ENCODE measurements around the gene KCNF1. TPM values are rescaled to one million over a fixed set of nuclear protein-coding genes. Genes with fewer than 3 reads are reported as not detected.

Gene KCNF1
- total RNA-seq, 1 experiment from 2014 or later = 0.14 TPM

DNA sequence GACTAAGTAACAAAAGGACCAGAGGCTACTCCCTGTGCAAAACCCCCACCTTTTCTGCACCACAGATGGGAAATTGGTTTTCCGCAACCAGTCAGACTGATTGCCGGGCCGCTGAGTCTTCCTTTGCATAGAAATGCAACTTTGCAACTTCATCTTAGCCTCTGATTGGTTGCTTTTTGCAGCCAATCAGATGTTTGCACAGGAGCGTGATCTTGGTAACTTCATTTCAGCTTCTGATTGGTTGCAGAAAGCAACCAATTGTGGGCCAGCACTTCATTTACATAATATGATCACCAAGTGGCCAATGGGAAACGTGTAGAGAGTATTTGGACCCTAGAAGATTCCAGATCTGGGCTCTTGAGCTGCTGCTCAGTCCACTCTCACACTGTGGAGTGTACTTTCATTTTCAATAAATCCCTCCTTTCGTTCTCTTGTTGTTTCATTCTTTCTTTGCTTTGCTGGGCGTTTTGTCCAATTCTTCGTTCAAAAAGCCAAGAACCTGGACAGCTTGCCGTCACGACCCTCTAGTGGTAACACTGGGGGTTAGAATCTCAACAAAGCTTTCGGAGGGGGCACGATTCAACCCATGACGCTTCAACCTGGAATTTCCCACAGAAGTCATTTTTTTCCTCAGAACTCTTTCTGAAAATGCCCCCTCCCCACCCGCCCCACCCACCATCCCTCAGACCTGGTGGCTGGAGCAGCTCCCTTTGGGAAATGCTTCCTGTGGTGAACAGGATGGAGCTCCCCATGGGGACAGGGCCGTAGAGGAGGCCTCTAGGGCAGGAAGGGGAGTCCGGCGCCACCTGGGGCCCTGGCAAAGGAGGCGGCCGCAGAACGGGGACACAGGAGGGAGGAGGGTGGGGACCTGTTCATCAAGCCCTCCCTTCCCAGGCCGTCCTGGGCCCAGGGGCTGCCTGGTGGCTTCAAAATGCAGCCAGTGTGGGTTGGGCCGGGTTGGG, 31.8 kb upstream of the KCNF1 start:
- no peak for DNase-seq (ENCODE audit: low read depth)

DNA sequence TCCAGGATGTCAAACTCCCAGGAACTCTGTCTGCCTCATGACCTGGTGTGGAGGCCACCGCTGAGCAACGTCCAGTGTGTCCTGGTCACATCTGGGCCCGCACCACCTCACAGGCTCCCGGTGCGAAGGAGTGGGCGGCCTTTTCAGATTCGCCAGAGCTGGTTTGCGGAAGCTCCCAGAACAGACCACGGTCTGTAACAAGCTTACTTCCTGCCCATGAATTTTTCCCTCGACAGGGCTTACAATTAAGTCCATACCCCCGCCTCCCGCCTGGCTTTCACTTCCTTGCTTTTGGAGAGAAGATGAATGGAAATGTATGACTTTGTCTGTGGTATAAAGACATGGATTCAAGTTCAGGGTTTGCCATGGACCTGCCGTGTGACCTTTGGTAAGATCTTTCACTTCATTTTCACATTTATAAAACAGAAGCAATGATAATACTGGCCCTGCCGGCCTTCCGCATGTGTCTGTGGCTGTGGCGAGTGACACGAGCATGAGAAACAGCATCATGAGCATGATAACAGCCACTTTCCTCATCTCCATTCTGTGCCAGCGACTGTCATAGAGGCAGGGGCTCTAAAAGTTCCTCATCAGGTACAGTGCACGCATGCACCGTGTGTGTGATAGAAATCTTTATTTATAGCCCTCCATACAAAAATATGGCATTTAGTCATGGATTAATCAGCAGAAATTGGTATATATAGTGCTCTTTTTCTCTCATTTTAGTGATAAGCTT, 31.0 kb upstream of the KCNF1 start:
- no peak for DNase-seq (ENCODE audit: low read depth)

DNA sequence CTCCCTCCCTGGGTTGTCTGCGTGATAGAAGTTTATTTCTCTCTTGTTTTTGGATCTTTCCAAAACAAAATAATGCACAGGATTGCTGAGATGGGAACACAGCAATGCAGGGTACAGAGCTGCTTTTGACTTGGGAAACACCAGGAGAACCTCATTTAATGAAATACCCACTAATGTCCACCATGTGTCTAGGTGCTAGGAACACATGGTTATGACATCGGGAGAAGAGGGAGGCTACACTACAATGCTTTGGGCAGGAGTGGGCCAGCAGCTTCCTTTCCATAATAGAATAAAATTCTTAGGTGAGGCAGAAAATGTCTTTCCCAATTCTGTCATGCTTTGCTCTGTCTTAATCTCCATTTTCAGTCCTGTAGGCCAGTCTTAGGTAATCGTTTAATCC, 29.2 kb upstream of the KCNF1 start:
- DNase-seq (ENCODE audit: low read depth) = no peak

DNA sequence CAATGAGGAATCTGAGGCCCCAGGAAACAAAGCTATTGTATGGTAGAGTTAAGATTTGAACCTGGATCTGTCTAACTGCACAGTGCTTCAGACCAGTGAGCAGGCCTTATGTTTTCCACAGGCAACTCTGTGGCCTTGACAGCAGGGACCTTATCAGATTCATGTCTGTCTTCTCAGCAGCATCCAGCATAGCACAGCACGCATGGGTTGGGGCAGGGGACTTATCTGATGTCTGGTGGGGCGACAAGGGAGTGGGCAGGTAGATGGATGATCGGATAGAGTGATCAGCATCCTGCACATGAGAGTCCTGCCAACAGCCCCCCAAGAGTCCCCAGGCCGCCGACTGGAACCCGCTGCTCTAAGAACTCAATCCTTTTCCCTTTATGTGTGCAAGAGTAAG, 28.7 kb upstream of the KCNF1 start:
- no peak for DNase-seq (ENCODE audit: low read depth)

DNA sequence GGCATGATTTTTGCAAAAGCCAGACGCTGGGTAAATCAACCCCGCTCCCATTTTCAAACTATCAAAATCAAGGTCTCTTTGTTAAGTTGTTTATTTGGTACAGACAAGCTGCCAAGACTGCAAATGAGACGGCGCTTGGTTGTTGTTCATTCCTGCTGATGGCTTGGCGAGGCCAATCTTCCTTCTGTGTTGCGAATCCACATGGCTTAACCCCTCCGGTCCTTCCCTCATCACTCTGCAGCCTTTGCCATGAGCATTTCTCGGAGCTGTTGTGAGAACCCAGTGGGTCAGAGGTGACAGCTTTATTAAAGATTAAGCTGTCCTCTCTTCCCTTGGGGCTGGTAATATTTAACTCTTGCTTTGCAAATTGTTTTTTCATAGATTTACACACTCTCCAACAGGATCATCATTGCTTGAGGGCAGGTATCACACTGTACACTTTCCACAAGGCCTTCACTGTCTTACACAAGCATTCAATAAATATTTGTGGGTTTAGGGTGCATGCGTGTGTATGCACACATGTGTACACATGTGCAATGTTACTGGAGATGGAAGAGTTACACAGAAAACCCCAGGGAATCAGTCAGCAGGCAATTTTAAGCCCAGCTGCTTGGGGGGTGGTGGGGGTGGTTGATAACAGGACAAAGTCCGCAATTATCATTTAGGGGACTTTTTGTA, 27.8 kb upstream of the KCNF1 start:
- no peak for DNase-seq (ENCODE audit: low read depth)

DNA sequence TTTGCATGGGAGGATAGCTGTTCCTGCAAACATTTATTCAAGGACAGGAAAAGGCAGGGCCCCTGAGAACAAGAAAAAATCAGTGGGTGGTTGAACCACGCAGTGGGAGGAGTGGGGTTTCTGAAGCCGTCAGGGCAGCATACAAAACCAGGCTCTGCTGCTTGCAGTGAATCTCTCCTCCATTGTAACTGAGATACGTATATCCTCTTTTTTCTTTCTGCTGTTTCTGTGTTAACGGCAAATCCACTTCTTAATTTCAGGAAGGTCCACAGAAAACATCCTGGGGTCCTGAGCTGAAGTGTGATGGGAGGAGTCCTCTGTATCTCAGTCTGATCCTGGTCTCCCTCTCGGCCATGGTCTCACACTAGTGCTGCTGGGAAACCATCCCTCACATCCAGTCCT, 27.2 kb upstream of the KCNF1 start:
- DNase-seq (ENCODE audit: low read depth) = no peak

DNA sequence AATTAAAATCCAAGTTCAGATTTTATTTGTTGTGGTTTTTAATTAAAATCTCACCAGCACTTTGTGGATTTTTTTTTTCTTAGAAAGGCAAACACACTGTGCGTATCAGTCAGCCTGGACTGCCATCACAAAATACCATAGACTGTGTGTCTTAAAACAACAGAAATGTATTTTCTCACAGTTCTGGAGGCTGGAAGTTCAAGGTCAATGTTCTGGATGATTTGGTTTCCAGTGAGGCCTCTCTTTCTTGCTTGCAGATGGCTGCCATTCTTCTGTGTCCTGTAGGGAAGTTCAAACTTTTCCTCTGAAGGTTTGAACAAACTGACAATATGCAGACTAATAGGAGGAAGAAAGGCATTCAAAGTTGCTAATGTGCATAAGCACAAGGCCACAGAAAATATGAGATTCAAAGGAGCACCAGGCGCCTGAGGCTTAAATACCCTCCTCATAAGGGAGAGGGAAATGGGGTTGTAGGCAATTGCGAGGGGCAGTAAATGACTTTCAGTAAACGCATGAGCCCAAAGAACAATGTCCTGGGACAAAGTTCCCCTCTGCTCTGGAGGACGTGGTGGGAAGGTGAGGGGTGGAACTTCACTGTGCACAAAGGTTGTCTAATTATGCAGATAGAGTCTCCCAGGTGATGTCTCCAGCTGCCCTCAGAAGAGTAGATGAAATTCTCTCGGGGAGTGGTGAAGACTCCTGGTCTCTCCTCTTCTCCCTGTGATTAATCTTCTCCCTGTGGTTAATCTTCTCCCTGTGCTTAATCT, 26.5 kb upstream of the KCNF1 start:
- DNase-seq (ENCODE audit: low read depth) = no peak

DNA sequence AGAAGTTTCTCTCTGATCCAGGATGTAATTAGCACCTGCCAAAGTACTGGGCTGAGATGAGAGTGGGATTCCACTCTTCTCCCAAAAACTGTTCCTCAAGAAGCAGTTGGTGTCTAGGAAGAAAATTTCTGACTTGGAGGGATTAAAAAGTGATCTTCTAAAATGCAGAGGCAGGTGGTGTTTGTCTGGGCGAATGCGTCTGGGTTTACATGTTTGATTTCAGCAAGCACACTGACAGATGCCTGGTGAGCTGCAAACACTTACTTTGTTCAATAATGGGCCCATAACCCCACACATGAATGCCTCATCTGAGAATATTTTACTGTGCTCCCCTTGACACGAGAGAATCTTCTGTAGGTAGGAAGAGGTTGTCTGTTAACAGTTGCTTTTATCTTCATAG, 24.3 kb upstream of the KCNF1 start:
- no peak for DNase-seq (ENCODE audit: low read depth)

DNA sequence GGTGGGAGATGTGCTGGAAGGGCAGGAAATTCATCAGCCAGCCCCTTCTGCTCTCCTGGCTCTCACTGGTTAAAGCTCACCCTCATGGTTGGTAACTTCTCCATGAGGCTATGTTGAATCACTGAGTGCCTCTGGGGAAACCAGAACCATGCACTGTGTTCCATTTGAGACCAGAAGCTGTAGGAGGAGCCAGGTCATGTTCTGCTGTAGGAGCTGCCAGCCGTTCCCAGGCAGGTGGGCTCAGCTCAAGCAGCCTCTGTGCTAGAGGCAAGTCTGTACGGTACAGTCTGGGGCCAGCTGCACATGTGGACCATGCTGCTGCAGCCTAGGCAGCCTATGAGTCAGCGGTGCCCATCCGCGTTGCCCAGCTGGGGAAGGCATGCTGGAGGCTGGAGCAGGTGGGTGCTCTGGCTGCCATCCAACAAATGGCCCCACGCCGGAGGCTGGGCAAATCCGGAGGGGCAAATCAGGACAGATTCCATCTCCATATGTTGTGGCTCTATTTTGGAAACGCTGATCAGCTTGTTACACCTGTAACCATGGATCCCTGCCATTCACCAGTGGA, 22.0 kb upstream of the KCNF1 start:
- DNase-seq (ENCODE audit: low read depth) = peak; percentile 58

DNA sequence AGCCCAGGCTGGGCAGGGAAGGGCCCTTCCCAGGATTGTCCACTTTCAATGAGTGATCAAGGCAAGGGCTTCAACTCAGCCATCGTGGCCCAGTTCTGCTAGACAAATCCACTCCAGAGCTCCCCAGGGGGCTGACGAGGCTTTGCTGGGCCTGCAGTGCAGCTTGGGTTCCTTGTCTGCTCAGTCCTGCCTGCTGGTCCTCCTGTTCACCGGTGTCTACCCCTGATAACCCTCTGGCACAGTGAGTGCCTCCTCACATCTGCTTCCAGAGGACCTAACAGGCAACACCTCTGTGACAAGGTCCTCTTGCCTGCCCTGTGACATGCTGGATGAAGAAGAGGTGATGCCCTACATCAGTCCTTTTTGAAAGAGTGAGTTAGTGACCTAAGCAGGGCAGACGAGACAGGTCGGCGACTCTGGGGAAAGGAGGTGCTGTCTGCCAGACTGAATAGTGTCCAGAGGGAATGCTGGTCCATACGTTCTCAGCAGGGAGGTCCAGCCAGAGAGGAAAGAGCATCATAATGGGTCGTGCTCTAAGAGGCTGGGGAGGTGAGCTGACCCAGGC, 20.9 kb upstream of the KCNF1 start:
- no peak for DNase-seq (ENCODE audit: low read depth)

DNA sequence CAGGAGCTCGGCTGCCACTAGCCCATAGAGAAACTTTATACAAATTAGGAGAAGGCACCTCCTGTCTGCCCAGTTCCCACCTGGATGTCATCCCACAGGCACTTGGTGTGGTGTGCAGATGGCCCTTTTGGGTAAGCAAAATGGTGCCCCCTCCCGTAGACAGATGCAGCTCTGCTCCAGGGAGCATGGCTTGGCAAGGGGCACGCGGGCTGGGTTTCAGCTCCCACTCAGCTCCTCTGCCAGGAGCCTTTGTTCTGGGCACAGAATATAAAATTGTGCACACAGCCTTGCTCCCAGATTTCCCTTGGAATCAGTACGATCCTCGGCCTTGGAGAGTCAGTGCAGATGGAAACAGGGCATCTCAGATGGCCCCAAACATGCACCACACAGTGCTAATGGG, 20.3 kb upstream of the KCNF1 start:
- no peak for DNase-seq (ENCODE audit: low read depth)

DNA sequence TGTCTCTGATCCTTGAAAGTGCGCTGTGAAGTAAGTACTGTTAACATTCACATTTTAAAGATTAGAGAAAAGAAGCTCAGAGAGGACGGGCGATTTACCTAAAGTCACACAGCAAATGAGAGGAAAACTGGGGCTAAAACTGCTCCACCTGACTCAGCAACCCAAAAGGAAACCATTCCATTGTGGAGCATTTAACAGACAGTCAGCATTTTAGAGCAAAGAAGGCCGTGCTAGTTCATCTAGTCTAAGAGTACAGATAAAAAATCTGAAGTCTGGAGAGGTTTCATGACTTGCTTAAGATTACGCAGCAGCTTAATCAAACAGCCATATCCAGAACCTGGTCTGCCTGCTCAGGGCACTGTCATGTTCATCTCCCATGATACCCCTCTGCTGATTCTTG, 19.9 kb upstream of the KCNF1 start:
- DNase-seq (ENCODE audit: low read depth) = no peak

DNA sequence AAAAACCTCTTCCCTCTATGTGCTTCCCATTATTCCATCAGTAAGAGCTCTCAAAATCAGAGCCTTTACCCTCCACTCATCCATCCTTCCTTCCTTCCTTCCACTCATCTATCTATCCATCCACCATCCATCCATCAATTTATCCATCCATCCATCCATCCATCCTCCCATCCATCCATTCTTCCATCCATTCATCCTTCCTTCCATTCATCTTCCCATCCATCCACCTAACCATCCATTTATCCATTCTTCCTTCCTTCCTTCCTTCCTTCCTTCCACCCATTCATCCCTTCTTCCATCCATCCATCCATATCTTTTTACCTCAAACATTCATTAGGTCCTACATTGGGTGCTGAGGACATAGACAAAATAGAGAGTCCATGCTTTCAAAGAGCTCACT, 19.4 kb upstream of the KCNF1 start:
- DNase-seq (ENCODE audit: low read depth) = no peak

DNA sequence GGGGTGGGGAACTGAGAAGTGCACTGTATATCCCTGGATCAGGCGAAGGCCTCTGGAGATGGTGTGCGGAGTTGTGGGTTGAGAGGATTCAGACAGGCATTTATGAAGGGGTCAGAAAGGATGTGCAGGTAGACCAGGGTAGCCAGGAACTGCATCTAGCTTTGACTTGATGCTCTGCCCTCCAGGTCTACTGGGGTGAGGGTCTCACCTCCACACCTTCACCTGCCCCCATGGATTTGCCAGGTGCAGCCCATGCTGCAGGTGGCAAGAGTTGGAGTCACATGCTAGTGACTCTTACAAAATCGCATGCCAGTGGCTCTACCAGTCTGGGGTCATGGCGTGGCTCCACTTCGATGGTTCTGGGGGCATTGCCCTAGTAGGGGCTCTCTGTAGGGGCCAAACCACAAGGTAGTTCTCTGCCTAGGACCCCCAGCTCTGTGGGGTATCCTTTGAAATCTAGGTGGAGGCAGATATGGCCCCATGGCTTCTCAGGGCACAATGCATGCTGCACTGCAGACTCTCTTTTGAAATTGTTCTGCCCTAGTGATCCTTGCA, 18.9 kb upstream of the KCNF1 start:
- DNase-seq (ENCODE audit: low read depth) = no peak

DNA sequence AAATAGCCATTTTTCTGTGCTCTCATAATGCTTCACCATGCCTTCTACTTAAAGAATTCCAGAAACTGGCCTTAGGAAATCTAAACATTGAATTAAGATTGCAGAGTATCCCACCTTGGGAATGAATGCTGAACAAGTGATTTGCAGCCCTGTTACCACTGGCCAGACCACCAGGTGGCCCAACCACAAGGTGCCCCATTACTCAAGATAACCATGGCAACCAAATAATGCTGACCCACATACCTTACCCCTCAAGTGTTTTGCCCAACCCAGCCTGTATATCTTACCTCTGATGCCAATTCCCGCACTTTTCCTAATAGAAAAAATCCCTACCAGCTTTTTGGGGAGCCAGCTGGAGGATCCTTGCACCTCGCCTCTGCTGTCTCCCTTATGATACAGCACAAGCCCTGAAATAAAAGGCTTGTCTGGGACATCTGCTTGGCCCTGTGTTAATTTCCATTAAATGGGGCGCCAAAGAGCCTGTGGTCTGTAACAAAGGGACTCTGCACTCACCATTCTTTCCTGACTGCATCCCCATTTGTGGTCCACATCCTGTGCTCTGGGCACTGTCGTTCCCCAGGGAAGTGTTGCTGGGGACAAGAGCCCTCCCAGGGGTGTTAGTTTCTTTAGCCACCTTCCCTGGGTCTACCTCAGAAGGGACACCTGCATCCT, 17.3 kb upstream of the KCNF1 start:
- DNase-seq (ENCODE audit: low read depth) = no peak

DNA sequence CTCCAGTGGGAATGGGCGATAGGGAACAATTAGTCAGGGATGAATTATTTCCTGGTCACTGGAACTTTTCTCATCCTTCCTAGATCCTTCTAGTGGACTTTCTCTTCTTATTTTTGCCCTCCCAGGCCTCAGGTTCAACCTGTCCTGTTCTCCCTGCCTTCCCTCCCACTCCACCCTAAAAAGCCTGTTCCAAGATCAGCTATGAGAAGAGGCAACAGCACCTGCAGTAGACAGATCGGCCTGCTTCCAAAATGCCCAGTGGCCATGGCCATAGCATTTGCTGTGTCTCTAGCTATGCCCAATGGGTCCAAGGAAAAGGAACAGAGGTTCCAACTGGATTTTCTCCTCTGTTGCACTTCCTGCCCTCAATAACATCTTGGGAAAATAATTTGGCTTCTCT, 16.5 kb upstream of the KCNF1 start:
- no peak for DNase-seq (ENCODE audit: low read depth)

DNA sequence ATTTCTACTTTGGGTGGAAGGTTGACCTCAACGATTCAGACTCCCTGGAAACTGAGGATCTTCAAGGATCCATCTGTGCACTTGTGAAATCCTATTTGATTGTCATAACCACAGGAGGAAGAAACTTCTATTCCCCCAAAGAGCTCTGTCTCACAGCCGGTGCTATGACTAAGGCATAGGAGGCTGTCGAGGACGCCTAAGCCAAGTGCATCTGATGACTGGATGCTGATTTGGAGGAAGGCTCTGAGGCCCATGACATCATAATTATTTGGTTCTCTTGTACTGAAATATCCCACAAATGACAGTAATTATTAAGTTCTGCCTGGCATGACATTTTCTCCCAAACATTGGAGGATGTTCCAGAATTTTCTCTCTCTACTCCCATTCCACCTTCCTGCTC, 13.8 kb upstream of the KCNF1 start:
- DNase-seq (ENCODE audit: low read depth) = peak; percentile 46

DNA sequence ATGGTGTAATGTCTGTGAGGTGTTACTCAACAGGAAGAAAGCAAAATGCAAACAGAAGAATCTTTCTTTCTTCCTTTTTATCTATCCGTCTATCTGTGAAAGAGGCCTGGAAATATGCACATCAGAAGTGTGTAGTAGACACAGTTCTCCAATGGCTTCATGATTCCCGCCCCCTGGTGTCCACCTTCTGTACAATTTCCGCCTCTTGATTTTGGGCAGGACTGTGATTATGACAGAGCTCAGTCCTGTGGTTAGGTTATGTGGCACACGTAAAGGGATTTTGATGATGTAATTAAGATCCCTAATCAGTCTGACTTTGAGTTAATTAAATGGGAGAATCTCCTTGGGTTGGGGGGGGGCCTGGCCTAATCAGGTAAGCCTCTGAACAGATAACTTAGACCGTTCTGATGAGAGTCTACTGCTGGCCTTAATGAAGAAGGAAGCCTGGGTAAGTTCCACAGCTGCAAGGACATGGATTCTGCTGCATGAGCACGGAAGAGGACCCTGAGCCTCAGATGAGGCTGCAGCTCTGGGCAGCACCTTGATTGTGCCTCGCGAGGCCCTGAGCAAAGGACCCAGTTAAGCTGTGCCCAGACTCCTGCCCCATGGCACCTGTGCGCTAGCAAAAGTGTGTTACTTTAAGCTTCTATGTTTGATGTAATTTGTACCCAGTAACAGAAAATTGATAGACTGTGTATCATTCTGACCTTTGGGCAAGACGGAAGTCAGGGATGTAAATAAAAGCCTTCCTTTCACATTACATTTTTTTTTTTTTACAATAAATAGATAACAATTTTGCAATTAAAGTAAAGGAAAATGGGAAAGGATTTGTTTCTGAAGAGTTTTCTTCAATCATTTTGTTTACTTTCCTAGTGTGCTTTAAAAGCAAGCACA, 11.3 kb upstream of the KCNF1 start:
- peak; percentile 56 for DNase-seq (ENCODE audit: low read depth)
